Measurements from ENCODE around the gene RPTOR.

The RPTOR gene

DNA sequence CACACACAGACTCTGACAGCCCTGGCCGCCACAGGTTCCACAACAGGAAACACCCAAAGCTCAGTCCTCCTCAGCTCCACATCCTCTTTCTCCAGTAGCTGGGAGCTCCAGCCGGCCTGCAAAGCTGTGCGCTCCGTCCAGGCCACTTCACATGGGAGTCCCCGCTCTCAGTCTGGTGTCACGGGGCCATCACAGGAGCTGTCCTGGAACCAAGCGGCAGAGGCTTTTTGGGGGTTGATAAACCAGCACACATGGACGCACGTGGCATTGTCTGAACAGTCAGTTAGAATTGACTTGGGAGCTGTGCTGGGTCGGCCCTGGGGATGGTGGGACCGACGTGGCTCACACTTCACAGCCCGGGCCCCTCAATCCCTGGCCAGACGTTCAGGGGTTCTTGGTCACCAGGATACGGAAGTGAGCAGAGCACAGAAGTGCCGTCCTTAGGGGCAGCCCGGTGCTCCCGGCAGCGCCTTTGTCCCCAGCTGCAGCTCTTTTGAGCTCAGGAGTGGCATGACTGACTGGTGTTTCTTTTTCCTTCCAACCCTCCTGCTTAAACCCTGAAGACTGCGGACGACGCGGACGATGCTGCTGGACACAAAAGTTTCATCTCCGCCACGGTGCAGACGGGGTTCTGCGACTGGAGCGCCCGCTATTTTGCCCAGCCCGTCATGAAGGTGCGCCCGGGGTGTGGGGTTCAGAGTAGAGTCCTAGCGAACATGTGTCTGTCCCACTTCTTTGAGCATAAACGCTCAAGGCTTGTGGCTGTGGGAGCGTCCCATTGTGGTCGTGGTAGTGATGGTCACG is 380.4 kb downstream of the RPTOR start:
- TF ChIP-seq ZFP3 (CRISPR knock-in tag; IDR thresholded peaks at IDR 0.05): no peak
- no peak for TF ChIP-seq ISL1 (CRISPR knock-in tag; IDR thresholded peaks at IDR 0.05)
- TF ChIP-seq SNAI2 (CRISPR knock-in tag; IDR thresholded peaks at IDR 0.05): no peak
- TF ChIP-seq, protein P1, sequence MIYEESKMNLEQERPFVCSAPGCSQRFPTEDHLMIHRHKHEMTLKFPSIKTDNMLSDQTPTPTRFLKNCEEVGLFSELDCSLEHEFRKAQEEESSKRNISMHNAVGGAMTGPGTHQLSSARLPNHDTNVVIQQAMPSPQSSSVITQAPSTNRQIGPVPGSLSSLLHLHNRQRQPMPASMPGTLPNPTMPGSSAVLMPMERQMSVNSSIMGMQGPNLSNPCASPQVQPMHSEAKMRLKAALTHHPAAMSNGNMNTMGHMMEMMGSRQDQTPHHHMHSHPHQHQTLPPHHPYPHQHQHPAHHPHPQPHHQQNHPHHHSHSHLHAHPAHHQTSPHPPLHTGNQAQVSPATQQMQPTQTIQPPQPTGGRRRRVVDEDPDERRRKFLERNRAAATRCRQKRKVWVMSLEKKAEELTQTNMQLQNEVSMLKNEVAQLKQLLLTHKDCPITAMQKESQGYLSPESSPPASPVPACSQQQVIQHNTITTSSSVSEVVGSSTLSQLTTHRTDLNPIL (CRISPR knock-in tag; IDR thresholded peaks at IDR 0.05; ENCODE audit: low read depth): no peak
- TF ChIP-seq, protein P2, sequence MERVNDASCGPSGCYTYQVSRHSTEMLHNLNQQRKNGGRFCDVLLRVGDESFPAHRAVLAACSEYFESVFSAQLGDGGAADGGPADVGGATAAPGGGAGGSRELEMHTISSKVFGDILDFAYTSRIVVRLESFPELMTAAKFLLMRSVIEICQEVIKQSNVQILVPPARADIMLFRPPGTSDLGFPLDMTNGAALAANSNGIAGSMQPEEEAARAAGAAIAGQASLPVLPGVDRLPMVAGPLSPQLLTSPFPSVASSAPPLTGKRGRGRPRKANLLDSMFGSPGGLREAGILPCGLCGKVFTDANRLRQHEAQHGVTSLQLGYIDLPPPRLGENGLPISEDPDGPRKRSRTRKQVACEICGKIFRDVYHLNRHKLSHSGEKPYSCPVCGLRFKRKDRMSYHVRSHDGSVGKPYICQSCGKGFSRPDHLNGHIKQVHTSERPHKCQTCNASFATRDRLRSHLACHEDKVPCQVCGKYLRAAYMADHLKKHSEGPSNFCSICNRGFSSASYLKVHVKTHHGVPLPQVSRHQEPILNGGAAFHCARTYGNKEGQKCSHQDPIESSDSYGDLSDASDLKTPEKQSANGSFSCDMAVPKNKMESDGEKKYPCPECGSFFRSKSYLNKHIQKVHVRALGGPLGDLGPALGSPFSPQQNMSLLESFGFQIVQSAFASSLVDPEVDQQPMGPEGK (CRISPR knock-in tag; IDR thresholded peaks at IDR 0.05; ENCODE audit: borderline replicate concordance): no peak
- TF ChIP-seq, protein P3, sequence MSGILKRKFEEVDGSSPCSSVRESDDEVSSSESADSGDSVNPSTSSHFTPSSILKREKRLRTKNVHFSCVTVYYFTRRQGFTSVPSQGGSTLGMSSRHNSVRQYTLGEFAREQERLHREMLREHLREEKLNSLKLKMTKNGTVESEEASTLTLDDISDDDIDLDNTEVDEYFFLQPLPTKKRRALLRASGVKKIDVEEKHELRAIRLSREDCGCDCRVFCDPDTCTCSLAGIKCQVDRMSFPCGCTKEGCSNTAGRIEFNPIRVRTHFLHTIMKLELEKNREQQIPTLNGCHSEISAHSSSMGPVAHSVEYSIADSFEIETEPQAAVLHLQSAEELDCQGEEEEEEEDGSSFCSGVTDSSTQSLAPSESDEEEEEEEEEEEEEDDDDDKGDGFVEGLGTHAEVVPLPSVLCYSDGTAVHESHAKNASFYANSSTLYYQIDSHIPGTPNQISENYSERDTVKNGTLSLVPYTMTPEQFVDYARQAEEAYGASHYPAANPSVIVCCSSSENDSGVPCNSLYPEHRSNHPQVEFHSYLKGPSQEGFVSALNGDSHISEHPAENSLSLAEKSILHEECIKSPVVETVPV (CRISPR knock-in tag; IDR thresholded peaks at IDR 0.05): no peak
- TF ChIP-seq TOX (CRISPR knock-in tag; IDR thresholded peaks at IDR 0.05; ENCODE audit: borderline replicate concordance): no peak
- no peak for TF ChIP-seq ESRRG (CRISPR knock-in tag; IDR thresholded peaks at IDR 0.05)
- TF ChIP-seq, protein P4, sequence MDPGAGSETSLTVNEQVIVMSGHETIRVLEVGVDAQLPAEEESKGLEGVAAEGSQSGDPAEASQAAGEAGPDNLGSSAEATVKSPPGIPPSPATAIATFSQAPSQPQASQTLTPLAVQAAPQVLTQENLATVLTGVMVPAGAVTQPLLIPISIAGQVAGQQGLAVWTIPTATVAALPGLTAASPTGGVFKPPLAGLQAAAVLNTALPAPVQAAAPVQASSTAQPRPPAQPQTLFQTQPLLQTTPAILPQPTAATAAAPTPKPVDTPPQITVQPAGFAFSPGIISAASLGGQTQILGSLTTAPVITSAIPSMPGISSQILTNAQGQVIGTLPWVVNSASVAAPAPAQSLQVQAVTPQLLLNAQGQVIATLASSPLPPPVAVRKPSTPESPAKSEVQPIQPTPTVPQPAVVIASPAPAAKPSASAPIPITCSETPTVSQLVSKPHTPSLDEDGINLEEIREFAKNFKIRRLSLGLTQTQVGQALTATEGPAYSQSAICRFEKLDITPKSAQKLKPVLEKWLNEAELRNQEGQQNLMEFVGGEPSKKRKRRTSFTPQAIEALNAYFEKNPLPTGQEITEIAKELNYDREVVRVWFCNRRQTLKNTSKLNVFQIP (CRISPR knock-in tag; IDR thresholded peaks at IDR 0.05; ENCODE audit: borderline replicate concordance, low read depth): no peak
- TF ChIP-seq GLIS3 (CRISPR knock-in tag; IDR thresholded peaks at IDR 0.05): no peak
- TF ChIP-seq ZFP30 (CRISPR knock-in tag; IDR thresholded peaks at IDR 0.05): no peak
- TF ChIP-seq ZNF8 (CRISPR knock-in tag; IDR thresholded peaks at IDR 0.05): no peak
- TF ChIP-seq ZC3H10 (CRISPR knock-in tag; IDR thresholded peaks at IDR 0.05): no peak
- no peak for TF ChIP-seq TCF4 (CRISPR knock-in tag; IDR thresholded peaks at IDR 0.05; ENCODE audit: borderline replicate concordance)
- TF ChIP-seq CSDC2 (CRISPR knock-in tag; IDR thresholded peaks at IDR 0.05): no peak
- TF ChIP-seq ZNF70 (CRISPR knock-in tag; IDR thresholded peaks at IDR 0.05): no peak
- TF ChIP-seq BACH2 (CRISPR knock-in tag; IDR thresholded peaks at IDR 0.05; ENCODE audit: borderline replicate concordance): no peak
- no peak for ATAC-seq

DNA sequence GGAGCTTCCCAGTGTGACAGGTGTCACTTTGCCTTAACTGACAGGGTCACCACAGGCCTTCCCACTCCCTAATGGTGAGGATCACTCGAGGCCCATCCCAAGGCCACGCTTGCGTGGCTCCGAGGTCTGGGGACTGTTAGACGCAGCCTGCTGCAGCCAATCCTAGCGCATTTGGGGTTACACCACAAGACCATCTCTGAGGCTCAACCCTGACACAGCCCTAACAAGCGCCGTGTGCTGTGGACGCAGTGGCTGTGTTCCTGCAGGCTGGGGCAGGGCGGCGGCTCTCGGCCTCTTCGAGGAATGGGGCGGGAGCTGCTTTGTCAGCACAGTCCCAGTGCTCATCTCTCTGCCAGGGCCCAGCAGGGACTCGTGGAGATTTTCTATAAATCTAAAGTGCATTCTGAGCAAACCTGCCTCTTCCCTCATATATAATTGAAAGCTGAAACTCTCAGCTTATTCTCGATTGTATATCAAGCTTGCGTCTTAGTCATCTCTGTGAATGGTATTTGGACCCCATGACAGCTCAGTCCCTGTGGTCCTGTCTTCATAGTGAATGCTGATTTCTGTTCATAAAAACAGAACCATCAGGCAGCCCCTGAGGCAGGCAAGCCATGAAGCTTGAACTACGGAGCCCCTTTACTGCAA is 381.2 kb downstream of the RPTOR start:
- TF ChIP-seq ZNF565 (CRISPR knock-in tag; conservative IDR thresholded peaks at IDR 0.05; ENCODE audit: low read depth): no peak
- TF ChIP-seq PPARA (CRISPR knock-in tag; IDR thresholded peaks at IDR 0.05; ENCODE audit: borderline replicate concordance): no peak
- no peak for TF ChIP-seq RARB (CRISPR knock-in tag; IDR thresholded peaks at IDR 0.05)
- TF ChIP-seq BACH2 (CRISPR knock-in tag; IDR thresholded peaks at IDR 0.05; ENCODE audit: borderline replicate concordance): no peak
- no peak for TF ChIP-seq GLIS3 (CRISPR knock-in tag; IDR thresholded peaks at IDR 0.05)
- no peak for TF ChIP-seq ZC3H10 (CRISPR knock-in tag; IDR thresholded peaks at IDR 0.05)
- TF ChIP-seq, protein P2 (CRISPR knock-in tag; IDR thresholded peaks at IDR 0.05; ENCODE audit: borderline replicate concordance): no peak
- no peak for TF ChIP-seq ZNF8 (CRISPR knock-in tag; IDR thresholded peaks at IDR 0.05)
- no peak for TF ChIP-seq ARNTL (CRISPR knock-in tag; IDR thresholded peaks at IDR 0.05; ENCODE audit: borderline replicate concordance, low read depth)
- no peak for TF ChIP-seq CSDC2 (CRISPR knock-in tag; IDR thresholded peaks at IDR 0.05)
- no peak for TF ChIP-seq ZNF70 (CRISPR knock-in tag; IDR thresholded peaks at IDR 0.05)
- TF ChIP-seq SNAI2 (CRISPR knock-in tag; IDR thresholded peaks at IDR 0.05): no peak
- no peak for TF ChIP-seq ESRRG (CRISPR knock-in tag; IDR thresholded peaks at IDR 0.05)
- no peak for TF ChIP-seq TOX (CRISPR knock-in tag; IDR thresholded peaks at IDR 0.05; ENCODE audit: borderline replicate concordance)
- no peak for ATAC-seq

All from SK-N-SH treated with all-trans-retinoic acid at 6 μM for 48 hours (cell line).